GM12891 (cell line): ENCODE measurements around the gene APOBEC3A.

Experiments
- PAX5 ChIP-seq: IDR thresholded peaks from 2 replicates; pipeline ENCODE4 v1.6.1; 2011; ENCODE audit warnings: low read length, moderate library complexity, mild to moderate bottlenecking; ENCODE audit not compliant: insufficient read depth, severe bottlenecking
- POLR2A ChIP-seq: IDR thresholded peaks from 2 replicates; pipeline ENCODE4 v1.6.1; 2011; ENCODE audit warnings: low read depth, low read length, control low read depth
- POLR2AphosphoS5 ChIP-seq: IDR thresholded peaks from 2 replicates; pipeline ENCODE4 v1.6.1; 2011; ENCODE audit warnings: low read depth, low read length, control low read depth
- POU2F2 ChIP-seq: IDR thresholded peaks from 2 replicates; pipeline ENCODE4 v1.6.1; 2011; ENCODE audit warnings: low read depth, mild to moderate bottlenecking, control low read depth, low read length, moderate library complexity
- SPI1 ChIP-seq: IDR thresholded peaks from 2 replicates; pipeline ENCODE4 v1.6.1; 2011; ENCODE audit warnings: low read depth, low read length, control low read depth
- TAF1 ChIP-seq: IDR thresholded peaks from 2 replicates; pipeline ENCODE4 v1.6.1; 2011; ENCODE audit warnings: low read depth, low read length, control low read depth

- TF ChIP-seq POLR2AphosphoS5 (no peak), POLR2A (no peak), PAX5 (no peak), POU2F2 (no peak), TAF1 (no peak), SPI1 (no peak)
Observed at GRCh38 chr22:38930512-38930911, 26.9 kb upstream of the APOBEC3A start.
